Hematopoietic multipotent progenitor cell (in vitro differentiated cells): ENCODE measurements around the gene C19orf44. TPM values are rescaled to one million over a fixed set of nuclear protein-coding genes. Genes with fewer than 3 reads are reported as not detected.
A peak's percentile ranks its signal among the peaks of the same experiment; 100 is the strongest.
"Not testable (repeated sequence)": the region's sequence is repeated elsewhere in the genome, so short reads cannot be mapped to it uniquely, and the experiment has no call there.

Source experiments
- DNase-seq, 3 donors: peaks; one replicate each; pipeline ENCODE4 v3.0.0-alpha.2; 2011 to 2015; ENCODE audit warnings: low read depth in 2 of 3, low spot score in 2 of 3
- total RNA-seq: library from RNA; depleted of rRNA; stranded (reverse); fragments of >200 nt; gene quantifications from one replicate; pipeline ENCODE4 v1.2.3, GENCODE V29; 2012

Gene C19orf44
- total RNA-seq, result 3.2 TPM

- DNase-seq, result peak; percentile 88 to 99 (median 97)
Measured at GRCh38 chr19:16495982-16496612, at the start of gene C19orf44, which contains the start of gene CALR3. C19orf44 (plus strand) TSS chr19:16496394; CDS start chr19:16500793, 4,399 bp downstream. CALR3 (minus strand) TSS chr19:16496167; CDS start chr19:16496129, 38 bp downstream.

GRCh38 chr19:16446724-16447368 is 49.3 kb upstream of the C19orf44 start:
- DNase-seq, result peak in 2 of 3 donors; percentile 59 to 71

GRCh38 chr19:16448872-16449271 is 47.3 kb upstream of the C19orf44 start:
- DNase-seq, result not testable (repeated sequence)

- peak in 2 of 3 donors; percentile 62 to 68 for DNase-seq
Measured at GRCh38 chr19:16449330-16449961, 46.7 kb upstream of the C19orf44 start.

- no peak for DNase-seq
Measured at GRCh38 chr19:16452325-16452724, 43.9 kb upstream of the C19orf44 start.

GRCh38 chr19:16454351-16454918 is 41.8 kb upstream of the C19orf44 start:
- DNase-seq, result no peak

- no peak for DNase-seq
Measured at GRCh38 chr19:16455489-16455888, 40.7 kb upstream of the C19orf44 start.

- DNase-seq, result no peak
Measured at GRCh38 chr19:16456652-16457194, 39.5 kb upstream of the C19orf44 start.

GRCh38 chr19:16457195-16457953 is 38.8 kb upstream of the C19orf44 start:
- DNase-seq, result peak in 1 of 3 donors; percentile 45

- no peak for DNase-seq
Measured at GRCh38 chr19:16457954-16458331, 38.3 kb upstream of the C19orf44 start.

- DNase-seq, result no peak
Measured at GRCh38 chr19:16458391-16459341, 37.5 kb upstream of the C19orf44 start.

- no peak for DNase-seq
Measured at GRCh38 chr19:16459680-16460079, 36.5 kb upstream of the C19orf44 start.

- DNase-seq, result no peak
Measured at GRCh38 chr19:16460454-16460853, 35.7 kb upstream of the C19orf44 start.

- DNase-seq, result no peak
Measured at GRCh38 chr19:16461630-16462051, 34.6 kb upstream of the C19orf44 start.

GRCh38 chr19:16462757-16463250 is 33.4 kb upstream of the C19orf44 start:
- DNase-seq, result no peak

- DNase-seq, result no peak
Measured at GRCh38 chr19:16463341-16463990, 32.7 kb upstream of the C19orf44 start.

GRCh38 chr19:16463991-16464575 is 32.1 kb upstream of the C19orf44 start:
- no peak for DNase-seq

GRCh38 chr19:16465239-16465638 is 31.0 kb upstream of the C19orf44 start:
- no peak for DNase-seq
